ENCODE measurements around the gene ENSA. TPM values are rescaled to one million over a fixed set of nuclear protein-coding genes. Genes with fewer than 3 reads are reported as not detected.
"Not testable (repeated sequence)": the region's sequence is repeated elsewhere in the genome, so short reads cannot be mapped to it uniquely, and the experiment has no call there.

ENSA gene
- total RNA-seq, 4 donors from 2014 or later: 110 to 212 (median 141) TPM

DNA sequence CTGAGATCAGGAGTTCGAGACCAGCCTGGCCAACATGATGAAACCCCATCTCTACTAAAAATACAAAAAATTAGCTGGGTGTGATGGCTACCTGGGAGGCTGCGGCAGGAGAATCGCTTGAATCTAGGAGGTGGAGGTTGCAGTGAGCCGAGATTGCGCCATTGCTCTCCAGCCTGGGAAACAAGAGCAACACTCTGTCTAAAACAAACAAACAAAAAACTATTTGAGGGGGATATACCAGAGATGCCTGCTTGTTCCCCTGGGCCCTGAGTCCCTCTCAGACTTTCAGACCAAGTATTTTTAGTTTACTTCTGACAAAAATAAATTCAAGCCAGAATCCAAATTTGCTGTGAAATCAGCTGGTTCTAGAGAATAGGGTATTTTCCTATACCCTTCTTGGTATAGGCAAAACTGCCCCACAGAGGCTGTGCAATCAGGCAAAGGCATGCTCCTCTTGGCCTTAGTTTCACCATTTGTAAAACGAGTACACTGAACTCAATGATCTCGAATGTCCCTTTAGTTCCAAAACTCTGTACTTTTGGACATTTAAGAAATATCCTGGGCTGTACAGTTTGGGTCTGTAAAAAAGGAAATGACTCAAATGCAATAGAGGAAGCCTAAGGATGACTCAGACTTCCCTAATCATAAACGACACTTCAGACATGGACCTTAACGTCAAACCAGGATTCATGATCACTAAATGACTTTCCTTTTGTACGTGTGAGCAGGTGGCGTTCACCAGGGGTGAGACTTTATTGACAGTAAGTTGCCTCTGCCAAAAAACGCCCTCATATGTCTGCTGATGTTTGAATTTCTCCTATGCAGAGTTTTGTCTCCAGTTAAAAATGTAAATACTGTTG lies 16.1 kb downstream of the ENSA start:
- DNase-seq (ENCODE audit: extremely low spot score): no peak
- Histone ChIP-seq H3K4me1 (peaks cover 47 to 73% (median 63%) of the 10 kb centered on the region in 4 donors), H3K27ac (replicated peaks in 1 of 4) (peak overlapping the region; percentile 77 to 81 (median 80)), H3K4me3 (peak overlapping the region in 1 of 4 donors; percentile 7), H3K9me3 (no peaks in the 10 kb centered on the region), H3K36me3 (peaks cover 0 to 26% (median 3%) of the 10 kb centered on the region in 4 donors), H3K27me3 (no peaks in the 10 kb centered on the region)
- 40% methylated on average over 12 of the region's 12 CpGs for WGBS
- intact Hi-C loops (cut with DNase I): no loop called here
- no peak for TF ChIP-seq EP300 (IDR thresholded peaks at IDR 0.05)
- TF ChIP-seq POLR2AphosphoS5 (IDR thresholded peaks at IDR 0.05): peak; percentile 76 to 83

DNA sequence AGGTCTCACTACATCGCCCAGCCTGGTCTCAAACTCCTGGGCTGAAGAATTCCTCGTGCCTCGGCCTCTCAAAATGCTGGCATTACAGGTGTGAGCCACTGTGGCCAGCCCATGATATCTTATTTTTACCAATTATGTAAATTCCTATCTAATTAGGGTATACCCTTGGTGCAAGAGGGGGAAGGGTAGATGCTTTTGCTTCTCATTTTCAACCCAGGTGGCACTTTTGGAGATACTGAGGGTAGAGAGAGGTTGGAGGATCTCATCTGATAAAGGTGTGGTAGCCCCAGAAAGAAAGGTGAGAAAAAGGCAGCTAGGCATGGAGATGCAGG lies 17.4 kb downstream of the ENSA start:
- Histone ChIP-seq H3K27me3 (no peaks in the 10 kb centered on the region), H3K9me3 (no peaks in the 10 kb centered on the region), H3K27ac (replicated peaks in 1 of 4) (peak overlapping the region; percentile 77 to 81 (median 80)), H3K36me3 (peaks cover 0 to 14% (median 1%) of the 10 kb centered on the region in 4 donors), H3K4me1 (peaks cover 47 to 73% (median 63%) of the 10 kb centered on the region in 4 donors), H3K4me3 (peak overlapping the region in 1 of 4 donors; percentile 0)
- intact Hi-C loops (cut with DNase I): no loop called here
- 93% methylated on average over 3 of the region's 3 CpGs for WGBS
- TF ChIP-seq POLR2AphosphoS5 (IDR thresholded peaks at IDR 0.05) (no peak), POLR2A (IDR thresholded peaks at IDR 0.05; ENCODE audit: low read depth) (no peak), EP300 (IDR thresholded peaks at IDR 0.05) (no peak)
- TF ChIP-seq, protein P1, sequence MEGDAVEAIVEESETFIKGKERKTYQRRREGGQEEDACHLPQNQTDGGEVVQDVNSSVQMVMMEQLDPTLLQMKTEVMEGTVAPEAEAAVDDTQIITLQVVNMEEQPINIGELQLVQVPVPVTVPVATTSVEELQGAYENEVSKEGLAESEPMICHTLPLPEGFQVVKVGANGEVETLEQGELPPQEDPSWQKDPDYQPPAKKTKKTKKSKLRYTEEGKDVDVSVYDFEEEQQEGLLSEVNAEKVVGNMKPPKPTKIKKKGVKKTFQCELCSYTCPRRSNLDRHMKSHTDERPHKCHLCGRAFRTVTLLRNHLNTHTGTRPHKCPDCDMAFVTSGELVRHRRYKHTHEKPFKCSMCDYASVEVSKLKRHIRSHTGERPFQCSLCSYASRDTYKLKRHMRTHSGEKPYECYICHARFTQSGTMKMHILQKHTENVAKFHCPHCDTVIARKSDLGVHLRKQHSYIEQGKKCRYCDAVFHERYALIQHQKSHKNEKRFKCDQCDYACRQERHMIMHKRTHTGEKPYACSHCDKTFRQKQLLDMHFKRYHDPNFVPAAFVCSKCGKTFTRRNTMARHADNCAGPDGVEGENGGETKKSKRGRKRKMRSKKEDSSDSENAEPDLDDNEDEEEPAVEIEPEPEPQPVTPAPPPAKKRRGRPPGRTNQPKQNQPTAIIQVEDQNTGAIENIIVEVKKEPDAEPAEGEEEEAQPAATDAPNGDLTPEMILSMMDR (IDR thresholded peaks at IDR 0.05): no peak
- DNase-seq (ENCODE audit: extremely low spot score): no peak

DNA sequence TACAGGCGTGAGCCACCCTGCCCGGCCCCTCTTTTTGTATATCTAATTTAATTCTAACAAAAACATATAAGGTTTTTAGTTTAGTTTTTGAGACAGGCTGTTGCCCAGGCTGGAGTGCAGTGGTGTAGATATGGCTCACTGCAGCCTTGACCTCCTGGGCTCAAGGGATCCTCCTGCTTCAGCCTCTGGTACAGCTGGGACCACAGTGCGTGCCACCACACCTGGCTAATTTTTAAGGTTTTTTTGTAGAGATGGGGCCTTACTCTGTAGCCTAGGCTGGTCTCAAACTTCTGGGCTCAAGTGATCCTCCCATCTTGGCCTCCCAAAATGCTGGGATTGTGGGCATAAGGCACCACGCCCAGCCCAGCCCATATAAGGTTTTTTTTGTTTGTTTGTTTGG lies 18.8 kb downstream of the ENSA start:
- 97% methylated on average over 4 of the region's 4 CpGs for WGBS
- Histone ChIP-seq H3K9me3 (no peaks in the 10 kb centered on the region), H3K36me3 (peaks cover 0 to 5% (median 0%) of the 10 kb centered on the region in 4 donors), H3K27me3 (no peaks in the 10 kb centered on the region), H3K4me1 (peaks cover 47 to 72% (median 63%) of the 10 kb centered on the region in 4 donors), H3K4me3 (no peak overlapping the region), H3K27ac (replicated peaks in 1 of 4) (peak overlapping the region; percentile 77 to 81 (median 80))
- TF ChIP-seq, protein P1 (IDR thresholded peaks at IDR 0.05): no peak
- TF ChIP-seq EP300 (IDR thresholded peaks at IDR 0.05) (no peak), POLR2A (IDR thresholded peaks at IDR 0.05; ENCODE audit: low read depth) (no peak)
- intact Hi-C loops (cut with DNase I): no loop called here
- no peak for DNase-seq (ENCODE audit: extremely low spot score)

DNA sequence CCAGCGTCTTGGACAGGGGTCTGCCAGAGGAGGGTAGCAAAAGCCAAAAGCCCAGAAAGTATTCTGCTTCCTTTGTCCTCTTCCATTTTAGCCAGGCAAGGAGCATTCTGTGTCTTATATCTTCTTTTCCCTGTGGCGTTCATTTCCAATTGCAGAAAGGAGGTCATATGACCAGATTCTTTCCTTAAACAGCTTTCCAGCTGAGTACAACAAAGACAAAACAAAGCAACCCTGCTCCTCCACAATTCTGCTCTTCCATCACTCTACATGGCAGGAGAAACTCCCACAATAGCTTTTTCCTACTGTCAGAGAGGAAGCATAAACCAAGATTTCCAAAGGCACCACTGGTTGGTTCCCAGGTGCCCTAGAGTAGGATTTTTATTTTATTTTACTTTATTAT lies 19.7 kb downstream of the ENSA start:
- DNase-seq (ENCODE audit: extremely low spot score): no peak
- Histone ChIP-seq H3K27ac (replicated peaks in 1 of 4) (peak overlapping the region; percentile 77 to 81 (median 80)), H3K4me1 (peaks cover 52 to 70% (median 65%) of the 10 kb centered on the region in 4 donors), H3K27me3 (no peaks in the 10 kb centered on the region), H3K4me3 (no peak overlapping the region), H3K9me3 (no peaks in the 10 kb centered on the region), H3K36me3 (no peaks in the 10 kb centered on the region)
- TF ChIP-seq POLR2A (IDR thresholded peaks at IDR 0.05; ENCODE audit: low read depth) (no peak), POLR2AphosphoS5 (IDR thresholded peaks at IDR 0.05) (peak; percentile 27 to 46)
- intact Hi-C loops (cut with DNase I): no loop called here
- WGBS: 25% methylated on average over 2 of the region's 2 CpGs

DNA sequence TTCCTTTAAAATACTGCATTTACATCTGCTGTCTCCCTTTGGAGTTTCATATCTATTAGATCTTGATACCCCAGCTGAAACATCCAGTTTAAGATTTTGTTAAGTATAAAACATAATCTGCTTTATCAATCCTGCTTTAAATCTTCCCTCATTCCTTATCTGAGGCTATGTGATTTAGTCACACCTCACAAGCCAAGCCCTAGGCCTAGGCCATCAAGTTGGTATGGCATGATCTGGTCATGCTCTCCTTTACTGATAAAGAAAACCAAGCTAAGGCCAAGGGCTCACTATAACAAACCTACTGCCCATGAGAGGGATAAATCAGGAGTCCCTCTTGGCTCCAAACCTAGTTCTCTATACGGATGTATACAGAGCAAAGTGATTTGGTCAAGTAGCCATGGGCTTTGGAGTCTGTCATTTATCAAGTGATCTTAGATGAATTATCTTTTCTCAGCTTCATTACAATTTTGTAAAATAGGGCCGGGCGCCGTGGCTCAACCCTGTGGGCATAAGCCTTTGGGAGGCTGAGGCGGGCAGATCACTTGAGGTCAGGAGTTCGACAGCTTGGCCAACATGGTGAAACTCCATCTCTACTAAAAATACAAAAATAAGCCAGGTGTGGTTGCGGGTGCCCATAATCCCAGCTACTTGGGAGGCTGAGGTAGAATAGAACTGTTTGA lies 22.8 kb downstream of the ENSA start:
- Histone ChIP-seq H3K4me1 (peaks cover 33 to 47% (median 42%) of the 10 kb centered on the region in 4 donors), H3K36me3 (no peaks in the 10 kb centered on the region), H3K27me3 (no peaks in the 10 kb centered on the region), H3K4me3 (no peak overlapping the region), H3K9me3 (no peaks in the 10 kb centered on the region), H3K27ac (replicated peaks in 1 of 4) (no peak overlapping the region)
- TF ChIP-seq POLR2A (IDR thresholded peaks at IDR 0.05; ENCODE audit: low read depth): no peak
- TF ChIP-seq, protein P1 (IDR thresholded peaks at IDR 0.05): no peak
- no peak for TF ChIP-seq POLR2AphosphoS5 (IDR thresholded peaks at IDR 0.05)
- no peak for TF ChIP-seq EP300 (IDR thresholded peaks at IDR 0.05)
- 95% methylated on average over 7 of the region's 7 CpGs for WGBS
- intact Hi-C loops (cut with DNase I): no loop called here
- peak; percentile 90 for DNase-seq (ENCODE audit: extremely low spot score)

DNA sequence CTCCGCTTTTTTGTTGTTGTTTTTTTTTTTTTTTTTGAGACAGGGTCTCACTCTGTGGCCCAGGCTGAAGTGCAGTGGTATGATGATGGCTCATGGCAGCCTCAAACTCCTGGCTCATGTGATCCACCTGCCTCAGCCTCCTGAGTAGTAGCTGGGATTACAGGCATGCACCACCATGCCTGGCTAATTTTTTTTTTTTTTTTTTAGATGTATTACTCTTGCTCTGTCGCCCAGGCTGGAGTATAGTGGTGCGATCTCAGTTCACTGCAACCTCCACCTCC lies 24.0 kb downstream of the ENSA start:
- H3K27me3 ChIP-seq; H3K9me3 ChIP-seq; H3K4me3 ChIP-seq; DNase-seq (ENCODE audit: extremely low spot score); H3K36me3 ChIP-seq; intact Hi-C loops (cut with DNase I): not testable (repeated sequence)
- peak overlapping the region in 3 of 4 donors; percentile 68 to 81 (median 76) for H3K27ac ChIP-seq (replicated peaks in 1 of 4)
- WGBS: 96% methylated on average over 3 of the region's 3 CpGs
- H3K4me1 ChIP-seq: peaks cover 22 to 35% (median 29%) of the 10 kb centered on the region in 4 donors

All from esophagus muscularis mucosa (tissue), 4 donors.